HG02678 (cell line): Measurements from ENCODE around the gene LDB1.

Source experiments
- ATAC-seq: cut with Tn5 transposase; IDR thresholded peaks from one replicate; pipeline ENCODE4 v1.9.1; 2021; ENCODE audit warnings: mild to moderate bottlenecking, moderate library complexity; ENCODE audit not compliant: unreplicated experiment

The LDB1 gene

DNA sequence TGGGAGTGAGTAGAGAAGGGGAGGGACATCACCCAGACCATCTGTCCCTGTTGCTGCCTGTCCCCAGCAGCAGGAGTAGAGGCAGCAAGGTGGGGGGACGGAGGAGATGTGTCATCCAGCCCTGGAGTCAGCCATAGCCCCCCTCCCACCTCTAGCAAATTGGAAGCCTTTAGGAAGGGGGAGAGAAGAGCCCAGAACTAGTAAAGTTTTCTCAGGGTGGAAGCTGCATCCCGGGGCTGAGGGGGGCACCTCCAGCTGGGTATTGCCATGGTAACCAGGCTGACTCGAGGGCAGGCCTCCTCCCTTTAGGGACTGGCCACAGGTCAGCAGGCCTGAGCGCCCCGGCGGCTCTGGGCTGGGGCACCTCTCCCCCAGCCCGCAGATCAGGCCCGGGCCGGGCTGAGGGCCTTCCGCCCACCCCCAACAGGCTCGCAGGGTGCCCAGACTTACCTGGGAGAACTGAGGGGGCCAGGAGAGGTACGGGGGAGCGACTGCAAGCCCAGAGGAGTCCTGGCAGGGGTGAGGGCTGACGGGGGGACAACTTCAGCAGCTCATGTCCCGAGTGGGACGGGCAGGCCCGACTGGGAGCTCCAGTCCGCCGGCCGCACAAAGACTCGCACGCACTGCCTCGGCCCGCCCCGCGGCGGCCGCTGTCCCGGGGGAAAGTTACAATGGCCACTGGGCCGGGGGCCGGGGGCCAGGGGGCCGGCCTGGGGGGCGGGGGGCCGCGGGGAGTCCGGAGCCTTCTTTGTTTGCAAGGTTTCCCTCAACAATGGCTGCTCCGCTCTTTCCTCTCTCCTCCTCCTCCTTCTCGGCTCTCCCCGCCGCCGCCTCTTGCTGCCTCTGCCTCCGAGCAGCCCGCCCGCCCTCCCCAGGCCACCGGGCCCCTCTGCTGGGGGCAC is 6.0 kb downstream of the LDB1 start:
- ATAC-seq = peak; percentile 6

DNA sequence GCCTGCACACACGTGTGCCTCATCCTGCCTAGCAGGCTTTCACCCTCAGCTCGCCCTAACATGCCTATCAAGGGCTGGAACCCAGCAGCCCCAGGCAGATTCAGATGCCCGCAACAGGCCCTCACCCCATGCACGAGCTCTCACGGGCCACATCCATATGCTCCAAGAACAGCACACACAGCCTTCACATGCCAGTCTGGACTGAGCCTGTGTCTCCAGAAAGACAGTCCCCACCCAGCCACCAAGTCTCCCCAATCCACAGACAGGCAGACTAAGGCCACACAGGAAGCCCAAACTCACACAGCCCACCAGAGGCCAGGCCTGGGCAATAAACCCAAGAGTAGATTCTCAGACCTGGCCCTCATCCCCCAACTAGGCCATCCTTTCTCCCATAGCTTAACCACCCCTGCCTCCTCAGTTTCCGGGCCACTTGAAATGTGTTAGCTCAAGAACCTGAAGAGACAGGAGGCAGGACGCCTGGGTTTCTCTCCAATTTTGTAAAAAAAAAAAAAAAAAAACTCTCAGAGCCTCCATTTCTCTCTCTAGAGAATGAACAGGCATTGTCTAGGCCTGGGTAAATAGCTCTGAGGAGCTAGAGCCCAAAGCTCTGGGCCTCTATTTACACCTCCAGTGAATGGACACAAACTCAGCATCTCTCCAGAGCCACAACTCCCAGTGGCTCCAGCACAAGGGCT is 6.8 kb downstream of the LDB1 start:
- ATAC-seq = no peak

DNA sequence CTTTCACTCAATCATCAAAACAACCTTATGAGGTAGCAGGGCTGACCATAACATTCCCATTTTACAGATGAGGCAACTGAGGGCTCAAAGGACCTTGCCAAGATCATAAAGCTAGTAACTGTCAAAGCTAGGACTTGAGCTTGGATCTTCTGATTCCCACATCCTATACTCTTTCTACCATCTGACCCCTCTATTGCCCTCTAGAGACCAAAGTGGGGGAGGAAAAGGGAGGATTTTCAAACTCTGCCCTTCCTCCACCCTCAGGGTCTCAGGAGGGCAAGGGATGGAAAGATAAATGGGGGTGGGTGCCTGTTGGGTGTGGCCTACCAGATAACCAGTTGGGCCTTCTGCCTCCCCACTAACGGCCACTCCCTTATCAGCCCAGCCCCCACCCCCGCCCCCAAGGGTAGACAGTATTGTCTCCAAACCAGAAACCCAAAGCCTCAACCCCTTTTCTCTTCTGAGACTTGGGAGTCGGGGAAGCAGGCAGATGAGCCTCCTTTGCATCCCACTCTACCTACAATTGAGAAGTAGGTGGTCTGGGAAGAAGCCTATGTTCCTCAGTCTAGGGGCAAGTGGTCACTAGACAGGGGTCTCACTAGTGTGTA is 7.9 kb downstream of the LDB1 start:
- ATAC-seq = no peak

DNA sequence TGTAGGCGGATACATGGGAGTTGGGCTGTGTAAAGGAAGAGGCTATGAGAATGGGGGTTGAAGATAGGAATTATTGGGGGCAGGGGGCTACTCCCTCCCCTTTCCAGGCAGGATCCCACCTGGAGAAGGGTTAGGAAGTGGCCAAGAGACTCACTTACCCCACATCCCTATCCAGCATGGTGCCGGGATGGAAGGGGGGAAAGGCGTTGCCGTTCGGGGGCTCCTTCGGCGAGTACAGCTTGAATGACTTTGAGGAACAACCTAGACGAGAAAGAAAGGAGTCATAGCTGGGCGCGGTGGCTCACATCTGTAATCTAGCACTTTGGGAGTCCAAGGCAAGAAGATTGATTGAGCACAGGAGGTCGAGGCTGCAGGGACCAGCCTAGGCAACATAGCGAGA is 8.9 kb downstream of the LDB1 start:
- ATAC-seq = no peak

DNA sequence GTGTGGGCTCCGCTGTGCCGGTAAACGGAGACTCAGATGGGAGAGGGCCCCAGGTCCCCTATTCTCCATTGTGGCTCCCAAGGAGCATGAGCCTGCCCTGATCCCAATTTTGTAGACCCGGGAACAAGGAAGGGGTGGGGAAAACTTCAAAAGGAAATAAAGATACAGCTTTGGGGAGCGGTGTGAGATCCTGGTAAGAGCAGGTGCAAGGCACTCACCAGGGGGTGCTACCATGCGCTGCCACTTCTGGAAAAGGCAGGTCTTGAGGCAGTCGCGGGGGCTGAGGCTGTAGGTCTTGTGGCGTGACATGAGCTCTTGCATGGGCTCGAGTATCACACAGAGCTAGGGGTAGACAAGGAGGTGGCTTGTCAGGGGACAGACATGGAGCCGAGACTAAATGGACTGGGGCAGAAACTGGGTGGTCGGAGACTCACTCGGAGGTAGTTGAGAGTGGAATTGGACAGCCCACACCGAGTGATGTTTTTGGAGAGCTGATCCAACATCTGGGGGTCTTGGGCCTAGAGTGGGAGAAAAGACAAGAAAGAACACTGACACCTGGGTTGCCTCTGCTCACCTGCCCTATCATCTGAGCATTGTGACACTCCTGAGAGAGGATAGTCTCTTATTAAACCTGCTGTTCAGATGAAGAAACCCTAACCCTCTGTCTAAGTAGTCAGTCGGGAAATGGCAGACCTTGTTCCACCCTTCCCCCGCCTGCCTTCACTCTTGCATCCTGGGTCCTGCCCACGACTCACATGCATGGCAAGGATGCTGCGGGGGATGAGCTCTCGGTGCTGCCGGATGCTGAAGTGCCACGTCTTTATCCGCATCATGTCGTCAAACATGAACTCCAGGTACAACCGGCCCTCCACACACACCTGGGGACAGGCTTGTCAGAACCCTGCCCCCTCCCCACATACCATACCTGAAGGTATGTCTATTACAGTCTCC is 10.7 kb downstream of the LDB1 start:
- no peak for ATAC-seq

DNA sequence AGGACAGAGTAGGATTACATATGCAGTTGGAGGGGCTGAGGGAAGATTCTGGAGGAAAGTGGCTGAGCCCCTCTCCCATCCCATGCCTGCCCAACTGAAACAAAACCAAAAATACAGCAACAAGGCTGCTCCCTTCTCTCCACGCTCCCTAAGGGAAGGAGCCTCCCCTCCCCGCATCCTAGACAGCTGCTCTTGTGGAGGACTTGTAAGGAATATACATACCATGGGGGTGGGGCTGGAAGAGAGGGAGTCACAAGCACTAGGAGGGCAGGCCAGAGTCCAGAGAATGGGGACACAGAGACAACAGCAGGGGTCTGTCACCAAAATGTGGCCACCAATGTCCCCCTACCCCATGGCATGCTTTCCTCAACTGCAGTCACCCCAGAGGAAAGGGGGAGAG is 13.2 kb downstream of the LDB1 start:
- ATAC-seq = no peak

DNA sequence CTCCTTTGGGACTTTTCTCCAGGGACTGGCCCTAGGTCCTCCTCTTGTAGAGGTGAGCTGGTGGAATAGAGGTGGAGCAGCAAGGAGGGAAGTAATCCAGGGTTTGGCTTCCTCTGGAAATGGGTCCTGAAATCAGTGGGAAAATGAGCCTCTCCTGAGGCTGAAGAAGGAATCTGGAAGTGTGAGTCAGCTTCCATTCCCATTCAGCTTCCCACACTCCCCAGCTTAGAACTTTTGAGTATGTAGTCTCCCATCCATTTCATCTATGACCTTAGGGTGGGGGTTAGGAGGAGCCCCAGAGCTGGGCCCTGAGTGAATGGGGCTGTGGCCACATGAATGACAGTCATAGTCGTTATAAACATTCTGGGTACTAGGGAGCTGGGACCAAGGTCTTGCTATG is 17.7 kb downstream of the LDB1 start:
- no peak for ATAC-seq

DNA sequence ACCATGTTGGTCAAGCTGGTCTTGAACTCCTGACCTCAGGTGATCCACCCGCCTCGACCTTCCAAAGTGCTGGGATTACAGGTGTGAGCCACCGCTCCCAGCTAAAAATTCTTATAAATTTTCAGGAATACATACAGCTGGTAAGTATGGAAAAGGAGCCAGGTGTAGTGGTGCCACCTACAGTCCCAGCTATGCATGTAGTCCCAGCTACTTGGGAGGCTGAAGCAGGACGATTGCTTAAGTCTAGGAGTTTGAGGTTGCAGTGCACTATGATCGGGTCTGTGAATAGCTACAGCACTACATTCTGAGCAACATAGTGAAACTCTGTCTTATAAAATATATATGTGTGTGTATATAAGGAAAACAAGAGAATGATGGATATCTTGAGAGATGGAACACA is 19.0 kb downstream of the LDB1 start:
- no peak for ATAC-seq

DNA sequence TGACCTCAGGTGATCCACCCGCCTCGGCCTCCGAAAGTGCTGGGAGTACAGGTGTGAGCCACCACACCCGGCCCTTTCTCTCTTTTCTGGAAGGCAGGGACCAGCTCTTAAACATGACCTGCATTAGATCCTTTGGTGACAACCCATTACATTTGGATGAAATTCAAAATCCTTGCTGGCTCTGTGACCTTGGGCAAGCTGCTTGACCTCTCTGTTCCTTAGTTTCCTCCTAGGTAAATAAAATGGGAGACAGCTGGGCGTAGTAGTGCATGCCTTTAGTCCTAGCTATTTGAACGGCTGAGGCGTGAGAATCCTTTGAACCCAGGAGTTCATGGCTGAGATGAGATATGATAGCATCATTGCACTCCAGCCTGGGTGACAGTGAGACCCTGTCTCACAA is 23.7 kb downstream of the LDB1 start:
- no peak for ATAC-seq

DNA sequence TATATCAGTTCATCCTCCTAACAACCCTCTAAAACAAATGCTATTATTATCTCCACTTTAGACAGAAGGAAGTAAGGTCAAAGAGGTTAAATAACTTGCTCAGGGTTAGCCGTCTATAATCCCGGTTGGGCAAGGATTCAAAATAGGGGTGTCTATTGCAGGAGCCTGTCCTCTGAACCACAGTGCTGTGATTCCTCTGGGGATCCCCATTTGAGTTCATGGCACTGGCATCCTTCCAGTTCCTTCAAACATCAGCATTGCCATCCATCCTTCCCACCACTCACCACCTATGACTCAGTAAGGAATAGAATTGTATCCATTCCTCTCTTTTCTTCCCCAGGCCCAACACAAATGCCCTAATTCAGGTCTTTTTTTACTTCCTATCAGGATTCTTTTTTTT is 29.4 kb downstream of the LDB1 start:
- no peak for ATAC-seq

DNA sequence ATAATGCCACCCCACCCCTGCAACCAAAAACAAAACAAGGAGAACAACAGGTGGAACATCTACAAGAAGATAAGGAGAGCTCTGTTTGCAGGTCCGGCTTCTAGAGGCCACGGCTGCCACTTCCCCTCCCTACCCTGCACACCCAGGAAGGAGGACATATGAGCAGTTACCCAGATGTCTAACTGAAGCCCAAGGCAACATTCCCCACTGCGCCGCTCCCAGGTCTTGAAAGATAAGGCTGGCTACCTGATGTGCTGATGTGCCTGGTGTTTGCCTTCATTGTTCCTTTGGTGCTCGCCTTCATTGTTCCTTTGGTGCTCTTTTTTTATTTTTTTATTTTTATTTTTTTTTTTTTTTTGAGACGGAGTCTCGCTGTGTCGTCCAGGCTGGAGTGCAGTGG is 34.0 kb downstream of the LDB1 start:
- ATAC-seq = no peak

DNA sequence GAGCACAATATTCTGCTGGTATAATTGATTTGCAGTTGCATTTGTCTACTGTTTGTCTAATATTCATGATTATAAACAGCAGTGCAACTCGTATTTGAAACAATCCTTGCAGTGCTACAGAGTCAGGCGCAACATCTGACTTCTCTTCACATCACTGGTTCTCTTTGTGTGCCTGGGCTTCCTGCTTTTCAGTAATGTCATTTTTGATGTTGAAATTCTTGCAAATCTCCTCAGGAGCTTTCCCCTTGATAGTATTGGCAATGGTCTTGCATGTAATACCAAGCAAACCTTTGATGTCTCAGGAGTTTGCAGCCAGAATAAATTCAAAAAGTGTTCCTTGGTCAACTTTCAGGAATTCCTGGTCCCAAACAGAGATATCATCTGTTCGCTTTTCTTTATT is 34.8 kb downstream of the LDB1 start:
- ATAC-seq = no peak

DNA sequence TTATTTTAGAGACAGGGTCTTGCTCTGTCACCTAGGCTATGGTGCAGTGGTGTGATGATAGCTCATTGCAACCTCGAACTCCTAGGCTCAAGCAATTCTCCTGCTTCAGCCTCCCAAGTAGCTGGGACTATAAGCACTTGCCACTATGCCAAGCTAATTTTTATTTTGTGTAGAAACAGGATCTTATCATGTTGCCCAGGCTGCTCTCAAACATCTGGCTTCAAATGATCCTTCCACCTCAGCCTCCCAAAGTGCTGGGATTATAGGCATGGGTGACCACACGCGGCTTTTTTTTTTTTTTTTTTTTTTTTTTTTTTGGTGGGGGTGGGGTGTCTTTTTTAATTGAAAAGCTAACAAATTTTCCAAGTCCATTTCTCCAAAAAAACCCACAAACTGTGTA is 36.6 kb downstream of the LDB1 start:
- ATAC-seq = no peak

DNA sequence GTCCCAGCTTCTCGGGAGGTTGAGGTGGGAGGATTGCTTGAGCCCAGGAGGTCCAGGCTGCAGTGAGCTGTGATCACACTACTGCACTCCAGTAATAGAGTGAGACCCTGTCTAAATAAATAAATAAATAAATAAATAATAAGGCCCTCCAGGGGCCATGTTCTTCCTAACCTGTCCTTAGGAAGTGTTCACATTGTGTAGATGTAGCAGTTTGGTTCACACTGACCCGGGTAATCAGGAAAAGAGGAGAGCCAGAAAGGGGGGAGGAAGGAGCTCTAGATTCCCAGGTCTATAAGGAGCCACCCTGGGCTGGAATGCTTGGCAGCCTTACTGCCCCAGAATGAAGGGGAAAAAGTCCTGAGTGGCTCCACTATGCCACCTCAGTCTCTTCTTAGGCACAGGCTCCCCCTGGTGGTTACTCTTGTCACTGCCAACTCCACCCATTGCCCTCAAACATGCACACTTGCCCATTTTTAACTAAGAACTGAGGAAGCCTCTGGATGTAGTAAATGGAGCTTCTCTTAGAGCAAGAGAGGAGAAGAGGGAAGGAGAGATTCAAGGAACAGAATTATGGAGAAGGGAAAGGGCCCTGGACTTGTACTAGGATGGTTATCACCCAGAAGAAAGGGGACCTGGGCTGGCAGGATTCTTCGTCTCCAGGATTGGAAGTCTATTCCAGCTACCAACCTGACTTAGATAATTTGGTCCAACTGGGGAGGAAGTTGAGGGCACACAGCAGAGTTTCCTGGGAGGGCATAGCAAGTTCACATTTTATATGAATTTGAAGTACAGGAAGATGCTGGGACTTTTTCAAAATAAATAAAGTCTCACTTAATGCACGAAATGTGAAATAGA is 47.3 kb downstream of the LDB1 start:
- ATAC-seq = no peak

DNA sequence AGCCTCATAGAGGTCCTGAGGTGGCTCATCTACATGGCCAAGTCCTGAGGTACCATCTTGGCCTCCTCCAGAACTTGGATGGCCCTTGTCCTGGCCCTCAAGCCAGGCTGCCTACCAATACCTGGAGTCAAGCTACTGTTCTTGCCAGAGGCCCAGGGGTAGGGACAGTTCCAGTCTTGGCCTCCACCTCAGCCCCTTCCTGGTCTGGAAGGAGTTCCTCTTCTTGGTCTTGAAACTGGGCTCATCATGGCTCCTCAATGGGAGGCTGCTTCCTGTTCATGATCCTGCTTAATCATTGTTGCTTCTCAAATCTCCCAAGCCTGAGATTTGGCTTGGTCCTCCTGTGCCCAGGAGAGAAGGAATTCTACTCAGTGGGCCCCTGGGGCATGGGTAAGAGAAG is 51.1 kb downstream of the LDB1 start:
- ATAC-seq = no peak

DNA sequence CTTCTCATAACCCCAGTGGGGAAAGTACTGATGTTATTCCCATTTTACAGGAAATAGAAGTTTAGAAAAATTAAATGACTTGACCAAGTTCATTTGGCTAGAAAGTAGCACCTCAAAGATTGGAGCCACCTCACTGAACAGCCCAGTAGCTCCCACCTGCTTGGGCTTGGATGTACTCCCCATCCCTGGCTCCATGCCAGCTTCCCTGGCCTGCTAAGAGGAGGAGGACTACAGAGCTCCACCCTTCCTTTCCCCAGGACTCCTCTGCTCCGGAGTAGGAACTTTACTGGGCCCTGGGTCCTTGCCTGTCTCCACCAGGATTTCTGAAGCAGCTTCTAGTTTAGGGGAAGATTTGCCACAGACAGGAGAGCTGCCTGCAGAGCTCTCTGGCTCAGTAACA is 52.0 kb downstream of the LDB1 start:
- no peak for ATAC-seq

DNA sequence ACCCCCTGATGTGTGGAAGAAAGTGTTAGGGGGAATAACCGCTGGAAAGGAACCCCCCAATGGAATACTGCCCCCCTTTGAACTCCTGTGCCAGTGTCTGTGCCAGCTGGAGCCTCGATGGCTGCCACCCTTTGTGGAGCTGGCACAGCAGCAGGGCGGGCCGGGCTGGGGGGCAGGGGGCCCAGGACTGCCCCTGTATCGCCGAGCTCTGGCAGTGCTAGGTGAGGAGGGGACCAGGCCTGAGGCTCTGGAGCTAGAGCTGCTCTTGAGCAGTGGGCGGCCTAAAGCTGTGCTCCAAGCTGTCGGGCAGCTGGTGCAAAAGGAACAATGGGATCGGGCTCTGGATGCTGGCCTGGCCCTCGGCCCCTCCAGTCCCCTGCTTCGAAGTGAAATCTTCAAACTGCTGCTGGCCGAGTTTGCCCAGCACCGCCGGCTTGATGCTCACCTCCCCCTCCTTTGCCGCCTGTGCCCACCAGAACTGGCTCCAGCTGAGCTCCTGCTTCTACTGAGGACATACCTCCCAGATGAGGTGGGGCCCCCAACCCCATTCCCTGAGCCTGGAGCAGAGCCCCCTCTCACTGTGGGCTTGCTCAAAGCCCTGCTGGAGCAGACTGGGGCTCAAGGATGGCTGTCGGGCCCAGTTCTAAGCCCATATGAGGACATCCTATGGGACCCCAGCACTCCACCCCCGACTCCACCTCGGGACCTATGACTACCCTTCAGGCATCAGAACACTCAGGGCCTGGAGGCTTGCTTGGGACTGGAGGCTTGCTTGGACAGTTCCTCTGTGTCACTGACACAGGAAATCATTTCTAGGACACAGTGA is 52.9 kb downstream of the LDB1 start:
- no peak for ATAC-seq

DNA sequence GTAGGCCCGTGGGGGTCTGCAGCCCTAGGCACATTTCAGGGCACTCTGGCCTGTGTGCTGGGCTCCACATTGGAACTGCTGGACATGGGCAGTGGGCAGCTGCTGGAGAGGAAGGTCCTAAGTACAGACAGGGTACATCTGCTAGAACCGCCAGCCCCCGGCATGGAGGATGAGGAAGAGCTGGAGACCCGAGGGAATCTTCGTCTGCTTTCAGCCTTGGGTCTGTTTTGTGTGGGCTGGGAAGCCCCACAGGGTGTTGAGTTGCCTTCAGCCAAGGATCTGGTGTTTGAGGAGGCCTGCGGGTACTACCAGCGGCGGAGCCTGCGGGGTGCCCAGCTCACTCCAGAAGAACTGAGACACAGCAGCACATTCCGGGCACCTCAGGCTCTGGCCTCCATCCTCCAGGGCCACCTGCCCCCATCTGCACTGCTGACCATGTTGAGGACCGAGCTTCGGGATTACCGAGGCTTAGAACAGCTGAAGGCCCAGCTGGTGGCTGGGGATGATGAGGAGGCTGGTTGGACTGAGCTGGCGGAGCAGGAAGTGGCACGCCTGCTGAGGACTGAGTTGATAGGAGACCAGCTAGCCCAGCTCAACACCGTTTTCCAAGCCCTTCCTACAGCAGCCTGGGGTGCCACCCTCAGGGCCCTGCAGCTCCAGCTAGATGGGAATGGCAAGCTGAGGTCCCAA is 53.6 kb downstream of the LDB1 start:
- no peak for ATAC-seq
